CD14-positive monocyte (primary cell): ENCODE results near the gene RAB28. TPM values are rescaled to one million over a fixed set of nuclear protein-coding genes. Genes with fewer than 3 reads are reported as not detected.

Experiments used
- DNase-seq, 3 donors: peaks; one replicate each; pipeline ENCODE4 v3.0.0-alpha.2; 2011 to 2022
- H2AFZ ChIP-seq: 2 replicates; pipeline ENCODE4 v1.6.0; 2012; ENCODE audit warnings: mild to moderate bottlenecking, low read depth, low read length, inconsistent platforms; ENCODE audit not compliant: insufficient read depth, poor library complexity, severe bottlenecking
- H3K27ac ChIP-seq, 2 donors: 1 replicate in 1 of 2; 2 replicates in 1 of 2; pipeline ENCODE4 v1.5.1; 2012 to 2013; ENCODE audit warnings: low read length in 2 of 2, control low read depth in 1 of 2, inconsistent platforms in 1 of 2, low read depth in 1 of 2, mild to moderate bottlenecking in 1 of 2
- H3K27me3 ChIP-seq, 2 donors: one replicate each; pipeline versions ENCODE4 v1.6.0 to v1.6.1; 2011 to 2013; ENCODE audit warnings: low read length in 2 of 2; ENCODE audit not compliant: control insufficient read depth in 2 of 2, insufficient read depth in 2 of 2
- H3K36me3 ChIP-seq, 2 donors: replicated peaks in 1 of 2; 1 replicate in 1 of 2; 2 replicates in 1 of 2; pipeline versions ENCODE4 v1.5.1 to v1.6.1; 2012 to 2013; ENCODE audit warnings: low read length in 2 of 2, control low read depth in 1 of 2, inconsistent platforms in 1 of 2, mild to moderate bottlenecking in 1 of 2; ENCODE audit not compliant: insufficient read depth in 2 of 2, control insufficient read depth in 1 of 2
- H3K4me1 ChIP-seq, 2 donors: 1 replicate in 1 of 2; 2 replicates in 1 of 2; pipeline versions ENCODE4 v1.5.1 to v1.6.1; 2012 to 2013; ENCODE audit warnings: low read length in 2 of 2, control low read depth in 1 of 2, inconsistent platforms in 1 of 2, mild to moderate bottlenecking in 1 of 2, moderate library complexity in 1 of 2; ENCODE audit not compliant: insufficient read depth in 2 of 2, control insufficient read depth in 1 of 2
- H3K4me2 ChIP-seq: replicated peaks from 2 replicates; pipeline ENCODE3; 2012; ENCODE audit warnings: low read length, moderate library complexity, mild to moderate bottlenecking; ENCODE audit not compliant: poor library complexity, severe bottlenecking; ENCODE audit errors: extremely low read depth
- H3K4me3 ChIP-seq, 3 experiments: fragments of 200-600 bp in 1 of 3; sonication (generic) in 1 of 3; replicated peaks in 1 of 3; 1 replicate in 2 of 3; 2 replicates in 1 of 3; pipeline ENCODE4 v1.5.1; 2011 to 2013; ENCODE audit warnings: low read length in 3 of 3, mild to moderate bottlenecking in 3 of 3, control low read depth in 2 of 3, low read depth in 2 of 3, inconsistent platforms in 1 of 3, moderate library complexity in 1 of 3
- H3K79me2 ChIP-seq: 2 replicates; pipeline ENCODE4 v1.6.0; 2012; ENCODE audit warnings: mild to moderate bottlenecking, control low read depth, inconsistent platforms, low read length, moderate library complexity; ENCODE audit not compliant: insufficient read depth
- H3K9ac ChIP-seq: 2 replicates; pipeline ENCODE4 v1.6.0; 2017; ENCODE audit warnings: low read length, mild to moderate bottlenecking; ENCODE audit not compliant: insufficient read depth, poor library complexity, severe bottlenecking
- H3K9me3 ChIP-seq, 2 donors: replicated peaks in 1 of 2; 1 replicate in 1 of 2; 2 replicates in 1 of 2; pipeline versions ENCODE4 v1.5.1 to v1.6.1; 2012 to 2013; ENCODE audit warnings: low read length in 2 of 2, control low read depth in 1 of 2; ENCODE audit not compliant: control insufficient read depth in 1 of 2, insufficient read depth in 1 of 2
- H4K20me1 ChIP-seq: 2 replicates; pipeline ENCODE4 v1.6.0; 2012; ENCODE audit warnings: mild to moderate bottlenecking, low read length, control low read depth, moderate library complexity; ENCODE audit not compliant: insufficient read depth
- H3K27ac Mint-ChIP-seq, 7 donors: one replicate each; pipeline ENCODE4 v1.8.0; 2020; ENCODE audit warnings: mild to moderate bottlenecking in 7 of 7, mixed read lengths in 7 of 7, moderate library complexity in 6 of 7, inconsistent platforms in 2 of 7
- H3K27me3 Mint-ChIP-seq, 3 donors: one replicate each; pipeline ENCODE4 v1.8.0; 2021 to 2022; ENCODE audit warnings: low read depth in 3 of 3, mild to moderate bottlenecking in 3 of 3, mixed read lengths in 3 of 3, moderate library complexity in 3 of 3, inconsistent platforms in 1 of 3
- H3K36me3 Mint-ChIP-seq, 2 donors: one replicate each; pipeline ENCODE4 v1.8.0; 2020; ENCODE audit warnings: mixed read lengths in 2 of 2, inconsistent platforms in 1 of 2, mild to moderate bottlenecking in 1 of 2
- H3K4me1 Mint-ChIP-seq: one replicate; pipeline ENCODE4 v1.8.0; 2020; ENCODE audit warnings: mild to moderate bottlenecking, mixed read lengths
- H3K4me3 Mint-ChIP-seq, 2 donors: one replicate each; pipeline ENCODE4 v1.8.0; 2020; ENCODE audit warnings: mild to moderate bottlenecking in 2 of 2, mixed read lengths in 2 of 2, moderate library complexity in 1 of 2
- H3K9me3 Mint-ChIP-seq, 7 donors: one replicate each; pipeline ENCODE4 v1.8.0; 2020 to 2022; ENCODE audit warnings: mixed read lengths in 7 of 7, mild to moderate bottlenecking in 6 of 7, moderate library complexity in 6 of 7, inconsistent platforms in 2 of 7
- CTCF ChIP-seq: fragments of 200-600 bp; IDR thresholded peaks from one replicate; pipeline ENCODE4 v1.8.0; 2022; ENCODE audit warnings: antibody characterized with exemption, mild to moderate bottlenecking
- intact Hi-C, 2 donors: fragments of 100-400 bp; cut with micrococcal nuclease; formaldehyde crosslinking; loops; one replicate each; pipeline versions ENCODE4 v1.15.0 to v1.15.1; 2023
- polyA plus RNA-seq, 3 donors: library from polyadenylated mRNA; depleted of rRNA in 1 of 3; unstranded in 2 of 3; stranded (reverse) in 1 of 3; fragments of 300-500 nt in 2 of 3; fragments of >200 nt in 1 of 3; fragmentation: Illumina TruSeq in 2 of 3; gene quantifications; 1 replicate in 2 of 3; 2 replicates in 1 of 3; pipeline ENCODE4 v1.2.3, GENCODE V29; 2012 to 2021

The RAB28 gene
- polyA plus RNA-seq, 3 donors: 7.6 to 18.0 (median 17.8) TPM

GRCh38 chr4:13322681-13323101 lies 161.4 kb downstream of the RAB28 start:
- no peak overlapping the region for H3K4me3 Mint-ChIP-seq
- no peak overlapping the region for H2AFZ ChIP-seq

More at GRCh38 chr4:13322681-13323101, 161.4 kb downstream of the RAB28 start:
- Mint-ChIP-seq H3K27me3 (no peaks in the 10 kb centered on the region), H3K36me3 (no peaks in the 10 kb centered on the region), H3K9me3 (peaks cover 6 to 16% (median 10%) of the 10 kb centered on the region in 7 donors), H3K4me1 (no peaks in the 10 kb centered on the region), H3K27ac (no peak overlapping the region)
- Histone ChIP-seq H3K27me3 (no peaks in the 10 kb centered on the region), H3K9ac (no peak overlapping the region), H3K79me2 (no peaks in the 10 kb centered on the region), H3K4me1 (no peaks in the 10 kb centered on the region), H3K4me3 (no peak overlapping the region), H3K27ac (no peak overlapping the region), H3K9me3 (peaks cover 6 to 7% of the 10 kb centered on the region in 2 donors), H3K4me2 (no peak overlapping the region), H3K36me3 (no peaks in the 10 kb centered on the region), H4K20me1 (no peaks in the 10 kb centered on the region)
- intact Hi-C loops: no loop called here
- DNase-seq: no peak
- no peak for TF ChIP-seq CTCF

Other genes with a start within 250 kb of the RAB28 start
- not detected for gene NKX3-2, start 60.2 kb upstream of the RAB28 start, polyA plus RNA-seq
- gene BOD1L1, start 143.4 kb upstream of the RAB28 start, polyA plus RNA-seq: 10 to 100 TPM in 1 of 3 donors, 1 to 10 TPM in 1, under 1 TPM in 1; 0.72 to 26.7 (median 1.5) TPM